Omental fat pad (tissue), 4 donors: ENCODE results near the gene POP4. TPM values are rescaled to one million over a fixed set of nuclear protein-coding genes. Genes with fewer than 3 reads are reported as not detected.

Experiments
- ATAC-seq: fragments of 150-250 bp; one replicate; pipeline ENCODE4 v1.9.1; 2016; ENCODE audit warnings: mild to moderate bottlenecking, moderate library complexity; ENCODE audit not compliant: low FRiP score
- DNase-seq: peaks from one replicate; pipeline ENCODE4 v3.0.0-alpha.2; 2019; ENCODE audit warnings: low spot score
- total RNA-seq, 4 donors: library from RNA; depleted of rRNA; stranded (reverse); fragments of >200 nt; gene quantifications; one replicate each; pipeline ENCODE4 v1.1.0, GENCODE V29; 2016
- TF ChIP-seq, protein P1 (sequence below), 3 donors: fragments of 450-650 bp; IDR thresholded peaks; one replicate each; pipeline ENCODE4 v1.5.1; 2016 to 2017; ENCODE audit warnings: antibody characterized with exemption in 3 of 3, mild to moderate bottlenecking in 3 of 3, moderate library complexity in 2 of 3

Gene POP4
- total RNA-seq, 4 donors from 2014 or later = 52.9 to 62.4 (median 55.0) TPM

DNA sequence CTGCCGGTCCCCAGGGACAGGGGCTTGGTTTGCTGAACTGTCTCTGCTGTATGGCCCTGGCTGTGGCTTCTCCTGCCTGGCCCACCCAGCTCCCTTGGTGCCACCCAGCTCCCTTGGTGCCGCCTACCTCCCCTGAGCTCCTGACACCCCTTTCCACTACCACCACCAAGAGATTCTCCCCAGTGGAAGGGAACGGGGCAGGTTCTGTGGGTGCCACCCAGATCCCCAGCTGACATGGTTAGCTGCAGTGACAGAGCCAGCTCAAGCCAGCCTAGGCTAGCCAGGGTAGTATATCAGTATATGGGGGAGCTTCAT lies 28.5 kb upstream of the POP4 start:
- ATAC-seq = no peak
- no peak for DNase-seq
- TF ChIP-seq, protein P1, sequence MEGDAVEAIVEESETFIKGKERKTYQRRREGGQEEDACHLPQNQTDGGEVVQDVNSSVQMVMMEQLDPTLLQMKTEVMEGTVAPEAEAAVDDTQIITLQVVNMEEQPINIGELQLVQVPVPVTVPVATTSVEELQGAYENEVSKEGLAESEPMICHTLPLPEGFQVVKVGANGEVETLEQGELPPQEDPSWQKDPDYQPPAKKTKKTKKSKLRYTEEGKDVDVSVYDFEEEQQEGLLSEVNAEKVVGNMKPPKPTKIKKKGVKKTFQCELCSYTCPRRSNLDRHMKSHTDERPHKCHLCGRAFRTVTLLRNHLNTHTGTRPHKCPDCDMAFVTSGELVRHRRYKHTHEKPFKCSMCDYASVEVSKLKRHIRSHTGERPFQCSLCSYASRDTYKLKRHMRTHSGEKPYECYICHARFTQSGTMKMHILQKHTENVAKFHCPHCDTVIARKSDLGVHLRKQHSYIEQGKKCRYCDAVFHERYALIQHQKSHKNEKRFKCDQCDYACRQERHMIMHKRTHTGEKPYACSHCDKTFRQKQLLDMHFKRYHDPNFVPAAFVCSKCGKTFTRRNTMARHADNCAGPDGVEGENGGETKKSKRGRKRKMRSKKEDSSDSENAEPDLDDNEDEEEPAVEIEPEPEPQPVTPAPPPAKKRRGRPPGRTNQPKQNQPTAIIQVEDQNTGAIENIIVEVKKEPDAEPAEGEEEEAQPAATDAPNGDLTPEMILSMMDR (IDR thresholded peaks at IDR 0.05) = no peak

DNA sequence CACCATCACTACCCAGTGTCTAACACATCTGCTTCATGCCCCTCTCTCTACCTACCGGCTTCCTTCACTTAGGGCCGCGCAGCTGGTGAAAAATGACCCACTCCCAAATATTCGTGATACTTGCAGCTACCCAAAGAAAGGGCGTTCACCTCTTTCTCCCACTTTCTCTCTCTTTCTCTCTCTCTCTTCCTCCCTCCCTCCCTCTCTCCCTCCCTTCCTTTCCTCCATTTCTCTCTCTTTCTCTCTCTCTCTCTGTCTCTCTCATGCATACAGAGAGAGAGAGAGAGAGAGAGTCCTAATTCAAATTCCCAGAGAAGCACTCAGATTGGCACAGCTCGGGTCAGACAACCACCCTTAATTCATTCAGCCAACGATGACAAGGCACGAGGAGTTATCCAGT lies 27.7 kb upstream of the POP4 start:
- ATAC-seq (no peak), DNase-seq (no peak)
- TF ChIP-seq, protein P1 (IDR thresholded peaks at IDR 0.05) = no peak

- no peak for DNase-seq
- TF ChIP-seq, protein P1 (IDR thresholded peaks at IDR 0.05) = no peak
- no peak for ATAC-seq
These were observed 26.7 kb upstream of the POP4 start for GRCh38 chr19:29579308-29579910.

- DNase-seq (no peak), ATAC-seq (no peak)
- TF ChIP-seq, protein P1 (IDR thresholded peaks at IDR 0.05) = no peak
These were observed 24.7 kb upstream of the POP4 start for GRCh38 chr19:29581398-29581797.

DNA sequence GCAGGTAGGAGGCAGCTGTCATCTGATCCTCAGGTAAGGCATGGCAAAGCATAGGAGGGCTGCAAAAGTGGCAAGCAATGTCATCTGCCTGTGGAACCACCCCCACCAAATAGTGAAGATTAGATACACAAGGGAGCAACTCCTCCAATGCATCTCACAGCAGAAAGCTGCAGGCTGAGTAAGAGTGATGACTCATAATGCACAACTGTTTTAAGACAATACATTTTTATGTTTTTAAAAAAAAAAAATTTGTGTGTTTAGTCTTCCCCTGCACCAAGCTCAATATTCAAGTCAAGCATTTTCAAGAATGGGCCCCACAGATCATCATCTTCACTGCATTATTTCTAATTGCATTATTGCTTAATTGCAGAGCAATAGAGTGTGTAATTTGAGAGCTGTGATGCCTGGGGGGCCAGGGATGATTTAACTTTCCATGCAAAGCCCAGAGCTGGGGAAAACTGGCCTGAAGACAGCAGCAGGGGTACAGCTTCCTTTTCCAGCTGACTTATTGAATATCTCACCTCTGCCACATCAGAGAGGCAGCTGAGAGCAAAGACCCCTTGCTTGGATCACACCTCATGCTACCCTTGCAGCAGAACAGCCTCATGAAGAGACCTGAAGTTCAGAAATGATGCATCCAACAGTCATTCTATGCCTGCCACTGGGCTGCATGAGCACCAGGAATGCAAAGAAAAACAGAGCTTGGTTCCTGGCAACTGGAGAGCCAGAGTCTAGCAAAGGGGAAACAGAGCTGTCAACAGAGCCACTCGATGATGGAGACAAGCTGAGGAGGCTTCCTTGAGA lies 22.7 kb upstream of the POP4 start:
- TF ChIP-seq, protein P1 (IDR thresholded peaks at IDR 0.05) = no peak

DNA sequence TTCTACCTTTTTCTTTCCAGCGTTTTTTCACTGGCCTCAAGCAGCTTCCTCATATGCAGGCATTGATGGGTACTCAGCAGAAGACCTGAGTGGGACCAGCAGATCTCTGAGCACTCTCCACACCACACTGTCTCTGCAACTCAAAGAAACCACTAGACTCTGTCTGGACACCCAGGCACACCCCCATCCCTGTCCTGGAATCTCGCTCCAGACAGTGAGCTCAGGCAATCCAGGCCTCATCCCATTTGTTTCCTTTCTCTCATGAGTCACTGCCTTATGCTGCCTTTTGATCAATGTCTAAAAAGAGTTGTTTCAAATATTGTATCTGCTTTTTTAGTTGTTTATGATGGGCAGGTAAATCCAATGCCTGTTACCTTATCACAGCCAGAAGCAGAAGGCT lies 19.7 kb upstream of the POP4 start:
- TF ChIP-seq, protein P1 (IDR thresholded peaks at IDR 0.05) = no peak
- no peak for DNase-seq
- ATAC-seq = no peak

More for the DNA sequence above, 22.7 kb upstream of the POP4 start:
- no peak for ATAC-seq
- no peak for DNase-seq

DNA sequence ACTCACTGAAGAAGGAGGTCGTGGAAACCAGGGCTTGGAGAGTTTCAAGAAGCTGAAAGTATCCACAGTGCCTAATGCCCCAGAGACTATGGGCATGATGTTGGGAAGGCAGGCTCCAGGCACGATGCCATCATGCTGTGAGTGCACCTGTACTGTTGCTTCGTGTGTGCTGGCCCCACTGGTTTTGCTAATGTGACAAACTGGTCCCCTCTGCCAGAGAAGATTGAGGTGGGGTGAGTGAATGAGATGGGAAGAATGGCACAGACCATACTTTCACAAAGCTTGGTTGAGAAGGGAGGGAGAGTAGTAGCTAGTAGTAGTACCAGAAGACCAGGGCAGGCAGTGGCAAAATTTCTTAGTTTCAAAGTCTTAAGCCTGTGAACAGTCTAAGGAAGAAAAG lies 19.0 kb upstream of the POP4 start:
- ATAC-seq (no peak), DNase-seq (no peak)
- TF ChIP-seq, protein P1 (IDR thresholded peaks at IDR 0.05) = no peak
